Transverse colon (tissue), 4 donors: ENCODE data around the gene BASP1.

Experiments used
- EP300 ChIP-seq: sonication (generic); formaldehyde crosslinking; IDR thresholded peaks from one replicate; pipeline ENCODE4 v1.6.1; 2017; ENCODE audit warnings: antibody characterized with exemption, low read depth
- POLR2AphosphoS5 ChIP-seq, 3 donors: sonication (generic); formaldehyde crosslinking; IDR thresholded peaks; one replicate each; pipeline ENCODE4 v1.6.1; 2016; ENCODE audit warnings: antibody characterized with exemption in 3 of 3
- TF ChIP-seq, protein P1 (sequence below), 5 experiments: fragments of 200-600 bp in 3 of 5; fragments of 450-650 bp in 2 of 5; sonication (generic) in 3 of 5; IDR thresholded peaks; 1 replicate in 2 of 5; 2 replicates in 3 of 5; pipeline ENCODE4 v1.5.1; 2016 to 2017; ENCODE audit warnings: antibody characterized with exemption in 5 of 5, inconsistent platforms in 3 of 5, mild to moderate bottlenecking in 2 of 5, moderate library complexity in 1 of 5

DNA sequence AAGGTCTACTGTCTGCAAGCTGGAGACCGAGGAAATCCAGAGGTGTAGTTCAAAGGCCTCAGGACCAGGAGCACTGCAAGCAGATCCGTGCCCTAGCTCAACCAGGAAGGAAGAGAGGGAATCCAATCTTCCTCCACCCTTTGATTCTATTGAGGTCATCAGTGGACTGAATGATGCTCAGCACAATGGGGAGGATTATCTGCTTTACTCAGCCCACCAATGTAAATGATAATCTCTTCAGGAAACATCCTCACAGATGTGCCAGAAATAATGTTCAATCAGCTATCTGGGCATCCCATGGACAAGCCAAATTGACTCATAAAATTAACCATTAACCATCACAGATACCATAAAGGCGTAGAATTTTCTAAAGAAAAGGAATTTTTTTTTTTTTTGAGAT is 92.0 kb downstream of the BASP1 start:
- TF ChIP-seq EP300 (no peak), POLR2AphosphoS5 (IDR thresholded peaks at IDR 0.05) (no peak)
- TF ChIP-seq, protein P1, sequence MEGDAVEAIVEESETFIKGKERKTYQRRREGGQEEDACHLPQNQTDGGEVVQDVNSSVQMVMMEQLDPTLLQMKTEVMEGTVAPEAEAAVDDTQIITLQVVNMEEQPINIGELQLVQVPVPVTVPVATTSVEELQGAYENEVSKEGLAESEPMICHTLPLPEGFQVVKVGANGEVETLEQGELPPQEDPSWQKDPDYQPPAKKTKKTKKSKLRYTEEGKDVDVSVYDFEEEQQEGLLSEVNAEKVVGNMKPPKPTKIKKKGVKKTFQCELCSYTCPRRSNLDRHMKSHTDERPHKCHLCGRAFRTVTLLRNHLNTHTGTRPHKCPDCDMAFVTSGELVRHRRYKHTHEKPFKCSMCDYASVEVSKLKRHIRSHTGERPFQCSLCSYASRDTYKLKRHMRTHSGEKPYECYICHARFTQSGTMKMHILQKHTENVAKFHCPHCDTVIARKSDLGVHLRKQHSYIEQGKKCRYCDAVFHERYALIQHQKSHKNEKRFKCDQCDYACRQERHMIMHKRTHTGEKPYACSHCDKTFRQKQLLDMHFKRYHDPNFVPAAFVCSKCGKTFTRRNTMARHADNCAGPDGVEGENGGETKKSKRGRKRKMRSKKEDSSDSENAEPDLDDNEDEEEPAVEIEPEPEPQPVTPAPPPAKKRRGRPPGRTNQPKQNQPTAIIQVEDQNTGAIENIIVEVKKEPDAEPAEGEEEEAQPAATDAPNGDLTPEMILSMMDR (IDR thresholded peaks at IDR 0.05): no peak
